GM12878 (cell line): ENCODE measurements around the gene ABCC1. TPM values are rescaled to one million over a fixed set of nuclear protein-coding genes. Genes with fewer than 3 reads are reported as not detected.
"Not testable (repeated sequence)": the region's sequence is repeated elsewhere in the genome, so short reads cannot be mapped to it uniquely, and the experiment has no call there.

Experiments
- ATAC-seq: fragments of 200-7000 bp; cut with Tn5 transposase; 3 replicates; pipeline ENCODE4 v1.9.1; 2020; ENCODE audit warnings: mild to moderate bottlenecking, moderate library complexity
- BruUV-seq: library from RNA; stranded (reverse); fragments of 400-500 nt; replicated peaks from 2 replicates; lab custom pipeline; 2021; lab: Mats Ljungman, UMichigan
- CTCF ChIA-PET: fragments of 300-600 bp; sonication (Branson Sonifier 250); formaldehyde crosslinking; extraction: SDS; loops from one replicate; lab custom pipeline; 2021; ENCODE audit warnings: inconsistent platforms; lab: Yijun Ruan, JAX
- POLR2A ChIA-PET: fragments of 350-600 bp; formaldehyde crosslinking; extraction: SDS; loops from one replicate; lab custom pipeline; 2021; ENCODE audit warnings: inconsistent platforms; lab: Charles Lee
- RAD21 ChIA-PET: fragments of 300-600 bp; sonication (Branson Sonifier 250); formaldehyde crosslinking; loops from one replicate; lab custom pipeline; 2023; ENCODE audit warnings: antibody characterized with exemption; ENCODE audit not compliant: unreplicated experiment; lab: Charles Lee
- SMC1A ChIA-PET: fragments of 300-600 bp; sonication (Branson Sonifier 250); formaldehyde crosslinking; loops from one replicate; lab custom pipeline; 2023; ENCODE audit not compliant: unreplicated experiment, uncharacterized antibody; lab: Charles Lee
- DNase-seq: peaks from one replicate; pipeline ENCODE4 v3.0.0-alpha.2; 2011; ENCODE audit warnings: low read depth, low spot score
- FAIRE-seq: peaks from 3 replicates; lab custom pipeline; 2011; peaks lifted over from hg19 to GRCh38; lab: Jason Lieb, UNC
- H2AFZ ChIP-seq: 2 replicates; pipeline ENCODE4 v1.6.0; 2011; ENCODE audit warnings: low read depth, low read length, control low read depth; ENCODE audit not compliant: control insufficient read depth
- H3K27ac ChIP-seq: 2 replicates; pipeline ENCODE4 v1.5.1; 2011; ENCODE audit warnings: control low read depth; ENCODE audit not compliant: control insufficient read depth, insufficient read depth
- H3K27me3 ChIP-seq, 2 experiments: replicated peaks in 1 of 2; 2 replicates each; pipeline versions ENCODE4 v1.6.0 to v1.6.1; 2011; ENCODE audit warnings: low read length in 1 of 2; ENCODE audit not compliant: control insufficient read depth in 2 of 2, insufficient read depth in 2 of 2
- H3K36me3 ChIP-seq, 2 experiments: 2 replicates each; pipeline ENCODE4 v1.5.1; 2011; ENCODE audit warnings: low read length in 1 of 2; ENCODE audit not compliant: control insufficient read depth in 2 of 2, insufficient read depth in 2 of 2
- H3K4me1 ChIP-seq: 2 replicates; pipeline ENCODE4 v1.6.1; 2011; ENCODE audit warnings: mild to moderate bottlenecking, low read length, moderate library complexity, mixed read lengths; ENCODE audit not compliant: control insufficient read depth, insufficient read depth
- H3K4me2 ChIP-seq: 2 replicates; pipeline ENCODE4 v1.6.0; 2011; ENCODE audit warnings: control low read depth; ENCODE audit not compliant: control insufficient read depth, insufficient read depth
- H3K4me3 ChIP-seq: fragments of 200-600 bp; sonication (generic); 2 replicates; pipeline ENCODE4 v1.5.1; 2016
- H3K79me2 ChIP-seq: 2 replicates; pipeline ENCODE4 v1.6.0; 2011; ENCODE audit warnings: low read length; ENCODE audit not compliant: control insufficient read depth, insufficient read depth
- H3K9ac ChIP-seq: 2 replicates; pipeline ENCODE4 v1.8.0; 2011; ENCODE audit warnings: low read length, control low read depth, mixed read lengths; ENCODE audit not compliant: control insufficient read depth, insufficient read depth
- H3K9me3 ChIP-seq: replicated peaks from 3 replicates; pipeline ENCODE4 v1.5.1; 2011; ENCODE audit warnings: mild to moderate bottlenecking, low read length; ENCODE audit not compliant: control insufficient read depth, insufficient read depth
- H4K20me1 ChIP-seq: 2 replicates; pipeline ENCODE4 v1.6.0; 2011; ENCODE audit not compliant: control insufficient read depth, insufficient read depth
- EZH2 ChIP-seq: IDR thresholded peaks from 2 replicates; pipeline ENCODE4 v1.6.1; 2012; ENCODE audit warnings: low read depth, mild to moderate bottlenecking, control low read depth, inconsistent platforms, low read length, borderline replicate concordance; ENCODE audit not compliant: control insufficient read depth
- MTA3 ChIP-seq: IDR thresholded peaks from 2 replicates; pipeline ENCODE4 v1.6.1; 2012; ENCODE audit warnings: low read length, inconsistent platforms, borderline replicate concordance
- NRF1 ChIP-seq: conservative IDR thresholded peaks from 2 replicates; pipeline ENCODE4 v1.6.1; 2011; ENCODE audit warnings: mild to moderate bottlenecking, low read depth, low read length, improper control_type of control experiment
- WGBS: methylation state at CpG from one replicate; pipeline ENCODE4 v1.1.6; 2016; ENCODE audit warnings: low lambda C conversion rate; ENCODE audit not compliant: insufficient replicate concordance, insufficient coverage; ENCODE audit errors: missing lambda C conversion rate; 5-methylcytosine and 5-hydroxymethylcytosine counted together
- in situ Hi-C: fragments of 300-500 bp; cut with MboI; formaldehyde crosslinking; loops from 9 replicates; pipeline ENCODE4 v1.14.3; 2018; ENCODE audit warnings: mixed read lengths
- intact Hi-C: fragments of 100-400 bp; cut with micrococcal nuclease; formaldehyde crosslinking; loops from one replicate; pipeline ENCODE4 v1.14.2; 2022; ENCODE audit not compliant: unreplicated experiment
- polyA plus RNA-seq, 11 experiments: library from polyadenylated mRNA; depleted of rRNA in 4 of 11; unstranded in 6 of 11; stranded (reverse) in 5 of 11; fragments of >200 nt; fragmentation: Nextera tagmentation in 4 of 11; fragmentation: Illumina TruSeq in 1 of 11; extraction: Ambion mirVana in 4 of 11; extraction: Trizol in 1 of 11; gene quantifications; 1 replicate in 1 of 11; 2 replicates in 10 of 11; pipeline versions ENCODE4 v1.2.1 to v1.2.3, GENCODE V29; 2011 to 2016; ENCODE audit warnings: inconsistent platforms in 2 of 11, missing spikeins in 2 of 11, low read depth in 1 of 11
- total RNA-seq, 4 experiments: library from RNA; depleted of rRNA in 3 of 4; stranded (reverse); fragments of >200 nt in 3 of 4; fragmentation: Illumina TruSeq in 1 of 4; extraction: Trizol in 1 of 4; gene quantifications; 2 replicates each; pipeline versions ENCODE4 v1.2.1 to v1.2.3, GENCODE V29; 2013 to 2021
- TF ChIP-seq, protein P1 (sequence below): fragments of 450-650 bp; IDR thresholded peaks from 2 replicates; pipeline ENCODE4 v1.6.1; 2017; ENCODE audit warnings: antibody characterized with exemption, mild to moderate bottlenecking, moderate library complexity

Gene ABCC1
- total and polyA plus RNA-seq, 10 of the 15 experiments (the other 5 are each of a cell fraction or from before 2014, with no cell fraction given): 3.2 to 44.6 (median 14.5) TPM

GRCh38 chr16:15934991-15935390 is 14.4 kb upstream of the ABCC1 start (continued):
- TF ChIP-seq, protein P1, sequence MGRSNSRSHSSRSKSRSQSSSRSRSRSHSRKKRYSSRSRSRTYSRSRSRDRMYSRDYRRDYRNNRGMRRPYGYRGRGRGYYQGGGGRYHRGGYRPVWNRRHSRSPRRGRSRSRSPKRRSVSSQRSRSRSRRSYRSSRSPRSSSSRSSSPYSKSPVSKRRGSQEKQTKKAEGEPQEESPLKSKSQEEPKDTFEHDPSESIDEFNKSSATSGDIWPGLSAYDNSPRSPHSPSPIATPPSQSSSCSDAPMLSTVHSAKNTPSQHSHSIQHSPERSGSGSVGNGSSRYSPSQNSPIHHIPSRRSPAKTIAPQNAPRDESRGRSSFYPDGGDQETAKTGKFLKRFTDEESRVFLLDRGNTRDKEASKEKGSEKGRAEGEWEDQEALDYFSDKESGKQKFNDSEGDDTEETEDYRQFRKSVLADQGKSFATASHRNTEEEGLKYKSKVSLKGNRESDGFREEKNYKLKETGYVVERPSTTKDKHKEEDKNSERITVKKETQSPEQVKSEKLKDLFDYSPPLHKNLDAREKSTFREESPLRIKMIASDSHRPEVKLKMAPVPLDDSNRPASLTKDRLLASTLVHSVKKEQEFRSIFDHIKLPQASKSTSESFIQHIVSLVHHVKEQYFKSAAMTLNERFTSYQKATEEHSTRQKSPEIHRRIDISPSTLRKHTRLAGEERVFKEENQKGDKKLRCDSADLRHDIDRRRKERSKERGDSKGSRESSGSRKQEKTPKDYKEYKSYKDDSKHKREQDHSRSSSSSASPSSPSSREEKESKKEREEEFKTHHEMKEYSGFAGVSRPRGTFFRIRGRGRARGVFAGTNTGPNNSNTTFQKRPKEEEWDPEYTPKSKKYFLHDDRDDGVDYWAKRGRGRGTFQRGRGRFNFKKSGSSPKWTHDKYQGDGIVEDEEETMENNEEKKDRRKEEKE: no peak
- no peak for TF ChIP-seq MTA3
- TF ChIP-seq NRF1: no peak
- no peak for TF ChIP-seq EZH2

DNA sequence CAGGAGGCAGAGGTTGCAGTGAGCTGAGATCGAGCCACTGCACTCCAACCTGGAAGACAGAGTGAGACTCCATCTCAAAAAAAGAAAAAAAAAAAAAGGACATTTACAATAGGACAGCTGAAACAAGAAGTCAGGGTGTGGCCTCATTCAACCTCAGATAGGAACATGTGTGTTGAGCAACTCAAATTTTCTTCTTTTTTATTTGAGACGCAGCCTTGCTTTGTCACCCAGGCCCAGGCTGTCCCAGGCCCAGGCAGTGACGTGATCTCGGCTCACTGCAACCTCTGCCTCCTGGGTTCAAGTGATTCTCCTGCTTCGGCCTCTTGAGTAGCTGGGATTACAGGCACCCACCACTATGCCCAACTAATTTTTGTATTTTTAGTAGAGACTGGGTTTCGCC is 12.6 kb upstream of the ABCC1 start:
- in situ Hi-C loops: not testable (repeated sequence)
- WGBS: 75% methylated on average over 6 of the region's 6 CpGs

More for the DNA sequence above, 12.6 kb upstream of the ABCC1 start:
- H3K79me2 ChIP-seq, intact Hi-C loops, CTCF ChIA-PET, SMC1A ChIA-PET, H3K4me1 ChIP-seq, H3K27ac ChIP-seq, H3K4me3 ChIP-seq, H3K9me3 ChIP-seq, POLR2A ChIA-PET, ATAC-seq, BruUV-seq, H3K27me3 ChIP-seq, H2AFZ ChIP-seq, FAIRE-seq, H3K36me3 ChIP-seq, H4K20me1 ChIP-seq, RAD21 ChIA-PET, DNase-seq, H3K9ac ChIP-seq, H3K4me2 ChIP-seq: not testable (repeated sequence)
